ENCODE results near the gene VAC14. TPM values are rescaled to one million over a fixed set of nuclear protein-coding genes. Genes with fewer than 3 reads are reported as not detected.

Gene VAC14
- total RNA-seq, 1 donor, result 37.1 TPM

- no peak for DNase-seq (ENCODE audit: low read depth)
- no peak for TF ChIP-seq CTCF (IDR thresholded peaks at IDR 0.05; ENCODE audit: insufficient read depth, low read depth, low read length)
- H3K4me3 ChIP-seq (ENCODE audit: low read depth, low read length), result no peak overlapping the region
Measured at GRCh38 chr16:70786020-70786755, 14.8 kb downstream of the VAC14 start.

GRCh38 chr16:70784692-70785555, 16.0 kb downstream of the VAC14 start:
- no peak overlapping the region for H3K4me3 ChIP-seq (ENCODE audit: low read depth, low read length)
- no peak for DNase-seq (ENCODE audit: low read depth)
- no peak for TF ChIP-seq CTCF (IDR thresholded peaks at IDR 0.05; ENCODE audit: insufficient read depth, low read depth, low read length)

GRCh38 chr16:70782237-70782636, 18.7 kb downstream of the VAC14 start:
- H3K4me3 ChIP-seq (ENCODE audit: low read depth, low read length), result no peak overlapping the region
- no peak for TF ChIP-seq CTCF (IDR thresholded peaks at IDR 0.05; ENCODE audit: insufficient read depth, low read depth, low read length)
- no peak for DNase-seq (ENCODE audit: low read depth)

- TF ChIP-seq CTCF (IDR thresholded peaks at IDR 0.05; ENCODE audit: insufficient read depth, low read depth, low read length), result no peak
- DNase-seq (ENCODE audit: low read depth), result no peak
- no peak overlapping the region for H3K4me3 ChIP-seq (ENCODE audit: low read depth, low read length)
Measured at GRCh38 chr16:70781800-70782199, 19.2 kb downstream of the VAC14 start.

GRCh38 chr16:70780546-70780945, 20.4 kb downstream of the VAC14 start:
- H3K4me3 ChIP-seq (ENCODE audit: low read depth, low read length), result no peak overlapping the region
- TF ChIP-seq CTCF (IDR thresholded peaks at IDR 0.05; ENCODE audit: insufficient read depth, low read depth, low read length), result no peak
- no peak for DNase-seq (ENCODE audit: low read depth)

- no peak for TF ChIP-seq CTCF (IDR thresholded peaks at IDR 0.05; ENCODE audit: insufficient read depth, low read depth, low read length)
- H3K4me3 ChIP-seq (ENCODE audit: low read depth, low read length), result no peak overlapping the region
- DNase-seq (ENCODE audit: low read depth), result peak; percentile 64
Measured at GRCh38 chr16:70779361-70779760, 21.6 kb downstream of the VAC14 start.

Data from fibroblast of villous mesenchyme (primary cell).